Neural cell (in vitro differentiated cells): Measurements from ENCODE around the gene IRF9. TPM values are rescaled to one million over a fixed set of nuclear protein-coding genes. Genes with fewer than 3 reads are reported as not detected.

Experiments
- H2AFZ ChIP-seq: fragments of 200-600, 300-800 bp; sonication (generic), shearing (Covaris generic); 2 replicates; pipeline ENCODE4 v1.6.0; 2014; ENCODE audit warnings: low read depth, mild to moderate bottlenecking, antibody characterized with exemption, low read length, moderate library complexity
- H3F3A ChIP-seq: fragments of 200-600 bp; shearing (Covaris generic); 2 replicates; pipeline ENCODE4 v1.6.1; 2016; ENCODE audit warnings: mild to moderate bottlenecking, moderate library complexity, mixed read lengths, antibody characterized with exemption, low read length; ENCODE audit not compliant: insufficient read depth, poor library complexity, severe bottlenecking
- H3K27ac ChIP-seq: fragments of 200-600, 300-800 bp; sonication (generic), shearing (Covaris generic); 2 replicates; pipeline ENCODE4 v1.5.1; 2014; ENCODE audit warnings: mild to moderate bottlenecking, low read length, moderate library complexity
- H3K27me3 ChIP-seq: fragments of 300-800, 200-600 bp; sonication (generic), shearing (Covaris generic); 2 replicates; pipeline ENCODE4 v1.6.0; 2014; ENCODE audit warnings: mild to moderate bottlenecking, low read depth, low read length, moderate library complexity; ENCODE audit not compliant: insufficient read depth
- H3K36me3 ChIP-seq: fragments of 300-800, 200-600 bp; sonication (generic), shearing (Covaris generic); 2 replicates; pipeline ENCODE4 v1.5.1; 2014; ENCODE audit warnings: mild to moderate bottlenecking, antibody characterized with exemption, low read length, moderate library complexity; ENCODE audit not compliant: insufficient read depth
- H3K4me2 ChIP-seq: fragments of 300-800, 200-600 bp; sonication (generic), shearing (Covaris generic); 2 replicates; pipeline ENCODE4 v1.6.0; 2014; ENCODE audit warnings: mild to moderate bottlenecking, low read length
- H3K4me3 ChIP-seq: fragments of 300-800, 200-600 bp; sonication (generic), shearing (Covaris generic); 2 replicates; pipeline ENCODE4 v1.5.1; 2014; ENCODE audit warnings: mild to moderate bottlenecking, low read length, moderate library complexity
- H3K79me2 ChIP-seq: fragments of 200-600 bp; shearing (Covaris generic); replicated peaks from 2 replicates; pipeline ENCODE4 v1.6.0; 2014; ENCODE audit warnings: mild to moderate bottlenecking, low read length, moderate library complexity; ENCODE audit not compliant: insufficient read depth
- H3K9ac ChIP-seq: fragments of 300-800, 200-600 bp; sonication (generic), shearing (Covaris generic); 2 replicates; pipeline ENCODE4 v1.6.1; 2016; ENCODE audit warnings: mild to moderate bottlenecking, low read length, mixed read lengths
- H3K9me2 ChIP-seq: fragments of 200-600 bp; shearing (Covaris generic); 2 replicates; pipeline ENCODE4 v1.6.1; 2016; ENCODE audit warnings: mild to moderate bottlenecking, low read length, mixed read lengths; ENCODE audit not compliant: insufficient read depth
- H3K9me3 ChIP-seq: fragments of 200-600, 300-800 bp; sonication (generic), shearing (Covaris generic); 2 replicates; pipeline ENCODE4 v1.6.1; 2016; ENCODE audit warnings: mild to moderate bottlenecking, mixed run types, low read length, moderate library complexity, mixed read lengths
- H4K20me1 ChIP-seq: fragments of 200-600 bp; shearing (Covaris generic); 2 replicates; pipeline ENCODE4 v1.6.1; 2016; ENCODE audit warnings: mild to moderate bottlenecking, mixed run types; ENCODE audit not compliant: insufficient read depth
- EP300 ChIP-seq: fragments of 450-650 bp; conservative IDR thresholded peaks from 2 replicates; pipeline ENCODE4 v1.6.1; 2014; ENCODE audit warnings: antibody characterized with exemption, mild to moderate bottlenecking, moderate library complexity; ENCODE audit not compliant: poor library complexity, severe bottlenecking
- EZH2 ChIP-seq: fragments of 200-600, 300-800 bp; shearing (Covaris generic), sonication (generic); IDR thresholded peaks from 2 replicates; pipeline ENCODE4 v1.6.1; 2014; ENCODE audit warnings: antibody characterized with exemption, low read length, borderline replicate concordance, mild to moderate bottlenecking; ENCODE audit not compliant: insufficient read depth, poor library complexity, severe bottlenecking
- MXI1 ChIP-seq: fragments of 450-650 bp; conservative IDR thresholded peaks from 2 replicates; pipeline ENCODE4 v1.6.1; 2014; ENCODE audit warnings: antibody characterized with exemption, mild to moderate bottlenecking; ENCODE audit not compliant: poor library complexity, severe bottlenecking
- POLR2AphosphoS5 ChIP-seq: IDR thresholded peaks from 2 replicates; pipeline ENCODE4 v1.6.1; 2012
- RAD21 ChIP-seq: fragments of 450-650 bp; conservative IDR thresholded peaks from 2 replicates; pipeline ENCODE4 v1.6.1; 2014; ENCODE audit warnings: antibody characterized with exemption, mild to moderate bottlenecking, moderate library complexity
- REST ChIP-seq: IDR thresholded peaks from 2 replicates; pipeline ENCODE4 v1.6.1; 2012; ENCODE audit warnings: borderline replicate concordance
- SMC3 ChIP-seq: fragments of 450-650 bp; conservative IDR thresholded peaks from 2 replicates; pipeline ENCODE4 v1.6.1; 2014; ENCODE audit warnings: antibody characterized with exemption, mild to moderate bottlenecking, moderate library complexity; ENCODE audit not compliant: poor library complexity
- TAF1 ChIP-seq: IDR thresholded peaks from 2 replicates; pipeline ENCODE4 v1.6.1; 2012; ENCODE audit warnings: low read depth
- polyA plus RNA-seq: library from polyadenylated mRNA; depleted of rRNA; stranded (reverse); fragments of >200 nt; gene quantifications from 2 replicates; pipeline ENCODE4 v1.2.3, GENCODE V29; 2014
- TF ChIP-seq, protein P1 (sequence below): fragments of 450-650 bp; IDR thresholded peaks from 2 replicates; pipeline ENCODE4 v1.5.1; 2014; ENCODE audit warnings: antibody characterized with exemption, mild to moderate bottlenecking, moderate library complexity; ENCODE audit not compliant: poor library complexity, severe bottlenecking

The IRF9 gene
- polyA plus RNA-seq, 1 donor from 2014 or later = 19.6 TPM

DNA sequence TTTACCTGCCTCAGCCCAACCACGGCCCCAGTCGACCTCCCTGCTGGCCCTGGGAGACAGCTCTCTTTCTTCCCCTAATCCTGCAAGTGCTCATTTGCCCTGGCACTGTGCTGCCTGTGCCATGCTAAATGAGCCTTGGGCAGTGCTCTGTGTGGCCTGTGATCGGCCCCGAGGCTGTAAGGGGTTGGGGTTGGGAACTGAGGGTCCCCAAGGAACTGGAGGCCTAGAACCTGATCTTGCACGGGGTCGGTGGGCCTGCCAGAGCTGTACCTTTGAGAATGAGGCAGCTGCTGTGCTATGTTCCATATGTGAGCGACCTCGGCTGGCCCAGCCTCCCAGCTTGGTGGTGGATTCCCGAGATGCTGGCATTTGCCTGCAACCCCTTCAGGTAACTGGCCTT is 11.0 kb upstream of the IRF9 start:
- no peak overlapping the region for H3K27ac ChIP-seq
- H3K9me3 ChIP-seq = no peaks in the 10 kb centered on the region
- no peaks in the 10 kb centered on the region for H3K36me3 ChIP-seq
- H3K79me2 ChIP-seq = peaks cover 9% of the 10 kb centered on the region
- no peaks in the 10 kb centered on the region for H3F3A ChIP-seq
- no peaks in the 10 kb centered on the region for H3K27me3 ChIP-seq
- no peak for TF ChIP-seq EZH2
- TF ChIP-seq RAD21 = no peak
- no peak for TF ChIP-seq EP300
- no peak for TF ChIP-seq MXI1
- TF ChIP-seq, protein P1, sequence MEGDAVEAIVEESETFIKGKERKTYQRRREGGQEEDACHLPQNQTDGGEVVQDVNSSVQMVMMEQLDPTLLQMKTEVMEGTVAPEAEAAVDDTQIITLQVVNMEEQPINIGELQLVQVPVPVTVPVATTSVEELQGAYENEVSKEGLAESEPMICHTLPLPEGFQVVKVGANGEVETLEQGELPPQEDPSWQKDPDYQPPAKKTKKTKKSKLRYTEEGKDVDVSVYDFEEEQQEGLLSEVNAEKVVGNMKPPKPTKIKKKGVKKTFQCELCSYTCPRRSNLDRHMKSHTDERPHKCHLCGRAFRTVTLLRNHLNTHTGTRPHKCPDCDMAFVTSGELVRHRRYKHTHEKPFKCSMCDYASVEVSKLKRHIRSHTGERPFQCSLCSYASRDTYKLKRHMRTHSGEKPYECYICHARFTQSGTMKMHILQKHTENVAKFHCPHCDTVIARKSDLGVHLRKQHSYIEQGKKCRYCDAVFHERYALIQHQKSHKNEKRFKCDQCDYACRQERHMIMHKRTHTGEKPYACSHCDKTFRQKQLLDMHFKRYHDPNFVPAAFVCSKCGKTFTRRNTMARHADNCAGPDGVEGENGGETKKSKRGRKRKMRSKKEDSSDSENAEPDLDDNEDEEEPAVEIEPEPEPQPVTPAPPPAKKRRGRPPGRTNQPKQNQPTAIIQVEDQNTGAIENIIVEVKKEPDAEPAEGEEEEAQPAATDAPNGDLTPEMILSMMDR = no peak
- TF ChIP-seq TAF1 = no peak
- no peak for TF ChIP-seq SMC3
- no peak for TF ChIP-seq REST
- no peak for TF ChIP-seq POLR2AphosphoS5
- H3K9ac ChIP-seq = no peak overlapping the region
- no peaks in the 10 kb centered on the region for H4K20me1 ChIP-seq
- no peaks in the 10 kb centered on the region for H3K9me2 ChIP-seq
- H3K4me3 ChIP-seq = no peak overlapping the region
- no peak overlapping the region for H2AFZ ChIP-seq
- no peak overlapping the region for H3K4me2 ChIP-seq

DNA sequence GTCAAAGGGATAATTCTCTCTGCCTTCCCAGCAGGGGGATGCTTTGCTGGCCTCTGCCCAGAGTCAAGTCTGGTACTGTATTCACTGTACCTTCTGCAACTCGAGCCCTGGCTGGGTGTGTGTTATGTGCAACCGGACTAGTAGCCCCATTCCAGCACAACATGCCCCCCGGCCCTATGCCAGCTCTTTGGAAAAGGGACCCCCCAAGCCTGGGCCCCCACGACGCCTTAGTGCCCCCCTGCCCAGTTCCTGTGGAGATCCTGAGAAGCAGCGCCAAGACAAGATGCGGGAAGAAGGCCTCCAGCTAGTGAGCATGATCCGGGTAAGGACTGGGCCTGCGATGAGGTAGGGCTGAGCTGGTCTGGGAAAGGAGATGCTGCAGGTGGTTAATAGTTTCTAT is 10.5 kb upstream of the IRF9 start:
- TF ChIP-seq RAD21 (no peak), REST (no peak), EZH2 (no peak), EP300 (no peak), TAF1 (no peak), MXI1 (no peak), POLR2AphosphoS5 (no peak), SMC3 (no peak)
- TF ChIP-seq, protein P1 = no peak
- Histone ChIP-seq H3K4me3 (no peak overlapping the region), H3K36me3 (no peaks in the 10 kb centered on the region), H3K9me3 (no peaks in the 10 kb centered on the region), H3K9me2 (no peaks in the 10 kb centered on the region), H3K27ac (no peak overlapping the region), H3K79me2 (peaks cover 9% of the 10 kb centered on the region), H2AFZ (no peak overlapping the region), H3K27me3 (no peaks in the 10 kb centered on the region), H3F3A (no peaks in the 10 kb centered on the region), H3K9ac (no peak overlapping the region), H4K20me1 (no peaks in the 10 kb centered on the region), H3K4me2 (no peak overlapping the region)
